GM06990 (cell line): ENCODE results near the gene MPPED1.

Source experiments
- DNase-seq: peaks from one replicate; pipeline ENCODE4 v3.0.0-alpha.2; 2011; ENCODE audit not compliant: insufficient read length; ENCODE audit errors: extremely low read depth
- H3K27me3 ChIP-seq: replicated peaks from 2 replicates; pipeline ENCODE4 v1.6.0; 2011; ENCODE audit warnings: low read length; ENCODE audit not compliant: control insufficient read depth, insufficient read depth
- H3K36me3 ChIP-seq: 2 replicates; pipeline ENCODE4 v1.5.1; 2011; ENCODE audit warnings: low read length; ENCODE audit not compliant: control insufficient read depth, insufficient read depth
- H3K4me3 ChIP-seq: replicated peaks from 2 replicates; pipeline ENCODE4 v1.5.1; 2011; ENCODE audit warnings: low read depth, mild to moderate bottlenecking, control low read depth, low read length
- TF ChIP-seq, protein P1 (sequence below): IDR thresholded peaks from 2 replicates; pipeline ENCODE4 v1.5.1; 2011; ENCODE audit warnings: low read length, control low read depth, mild to moderate bottlenecking, inconsistent platforms; ENCODE audit not compliant: insufficient read depth, poor library complexity, severe bottlenecking

Gene MPPED1

GRCh38 chr22:43421046-43421665, 9.3 kb downstream of the MPPED1 start:
- H3K36me3 ChIP-seq, result no peaks in the 10 kb centered on the region
- TF ChIP-seq, protein P1, sequence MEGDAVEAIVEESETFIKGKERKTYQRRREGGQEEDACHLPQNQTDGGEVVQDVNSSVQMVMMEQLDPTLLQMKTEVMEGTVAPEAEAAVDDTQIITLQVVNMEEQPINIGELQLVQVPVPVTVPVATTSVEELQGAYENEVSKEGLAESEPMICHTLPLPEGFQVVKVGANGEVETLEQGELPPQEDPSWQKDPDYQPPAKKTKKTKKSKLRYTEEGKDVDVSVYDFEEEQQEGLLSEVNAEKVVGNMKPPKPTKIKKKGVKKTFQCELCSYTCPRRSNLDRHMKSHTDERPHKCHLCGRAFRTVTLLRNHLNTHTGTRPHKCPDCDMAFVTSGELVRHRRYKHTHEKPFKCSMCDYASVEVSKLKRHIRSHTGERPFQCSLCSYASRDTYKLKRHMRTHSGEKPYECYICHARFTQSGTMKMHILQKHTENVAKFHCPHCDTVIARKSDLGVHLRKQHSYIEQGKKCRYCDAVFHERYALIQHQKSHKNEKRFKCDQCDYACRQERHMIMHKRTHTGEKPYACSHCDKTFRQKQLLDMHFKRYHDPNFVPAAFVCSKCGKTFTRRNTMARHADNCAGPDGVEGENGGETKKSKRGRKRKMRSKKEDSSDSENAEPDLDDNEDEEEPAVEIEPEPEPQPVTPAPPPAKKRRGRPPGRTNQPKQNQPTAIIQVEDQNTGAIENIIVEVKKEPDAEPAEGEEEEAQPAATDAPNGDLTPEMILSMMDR, result no peak
- DNase-seq, result no peak
- no peak overlapping the region for H3K4me3 ChIP-seq
- no peaks in the 10 kb centered on the region; the same call in none of the 2 replicates for H3K27me3 ChIP-seq

DNA sequence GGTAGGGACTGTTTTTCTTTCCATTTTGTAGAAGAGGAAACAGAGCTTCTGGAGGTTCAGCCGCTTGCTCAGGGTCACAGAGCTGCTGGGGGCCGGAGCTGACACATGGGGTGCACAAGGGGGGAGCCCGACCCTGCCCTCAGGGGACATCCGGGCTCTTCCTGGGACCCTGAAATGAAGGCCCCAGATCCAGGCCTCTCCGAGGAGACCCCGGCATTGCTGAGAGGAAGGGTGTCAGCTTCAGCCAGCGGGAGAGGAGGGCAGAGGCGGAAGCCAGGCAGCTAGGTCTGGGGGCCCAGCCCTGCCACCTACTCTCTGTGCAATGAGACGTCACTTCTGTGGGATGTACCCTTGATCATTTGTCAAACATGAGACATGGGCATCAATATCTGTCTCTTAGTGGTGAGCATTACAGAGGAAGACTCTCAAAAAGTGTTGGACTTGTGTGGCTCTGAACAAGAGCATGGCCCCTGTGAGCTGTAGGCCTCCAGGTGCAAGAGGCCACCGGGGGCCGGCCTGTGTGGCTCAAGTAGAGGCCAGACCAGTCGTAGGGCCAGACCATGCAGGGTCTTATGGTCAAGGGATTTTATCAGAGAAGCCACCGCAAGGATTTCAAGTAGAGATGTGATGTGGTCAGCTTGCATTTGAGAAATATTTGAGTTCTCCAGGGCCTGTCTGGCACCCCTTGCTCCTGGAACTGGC, 10.3 kb downstream of the MPPED1 start:
- TF ChIP-seq, protein P1, result no peak
- Histone ChIP-seq H3K36me3 (no peaks in the 10 kb centered on the region), H3K27me3 (no peaks in the 10 kb centered on the region; the same call in none of the 2 replicates), H3K4me3 (no peak overlapping the region)
- no peak for DNase-seq

GRCh38 chr22:43423046-43423445, 11.2 kb downstream of the MPPED1 start:
- Histone ChIP-seq H3K27me3 (peaks cover 2% of the 10 kb centered on the region), H3K36me3 (no peaks in the 10 kb centered on the region), H3K4me3 (no peak overlapping the region)
- TF ChIP-seq, protein P1, result no peak
- DNase-seq, result no peak

- Histone ChIP-seq H3K27me3 (peaks cover 2% of the 10 kb centered on the region), H3K36me3 (no peaks in the 10 kb centered on the region), H3K4me3 (no peak overlapping the region)
- TF ChIP-seq, protein P1, result no peak
- no peak for DNase-seq
Measured at GRCh38 chr22:43424201-43424600, 12.4 kb downstream of the MPPED1 start.

- H3K4me3 ChIP-seq, result no peak overlapping the region
- H3K36me3 ChIP-seq, result no peaks in the 10 kb centered on the region
- TF ChIP-seq, protein P1, result no peak
- no peak for DNase-seq
- H3K27me3 ChIP-seq, result peaks cover 2% of the 10 kb centered on the region
Measured at GRCh38 chr22:43424666-43425630, 13.1 kb downstream of the MPPED1 start.
